Lung (tissue), 12 donors: ENCODE results near the gene GDF7. TPM values are rescaled to one million over a fixed set of nuclear protein-coding genes. Genes with fewer than 3 reads are reported as not detected.
A peak's percentile ranks its signal among the peaks of the same experiment; 100 is the strongest.

ENCODE experiments used
- ATAC-seq: fragments of 200-7000 bp; cut with Tn5 transposase; one replicate; pipeline ENCODE4 v1.9.1; 2020; ENCODE audit warnings: moderate number of reproducible peaks; ENCODE audit not compliant: insufficient read depth, low FRiP score
- DNase-seq, 3 donors: peaks; one replicate each; pipeline ENCODE4 v3.0.0-alpha.2; 2013 to 2017
- H3K27ac ChIP-seq, 2 donors: one replicate each; pipeline ENCODE4 v1.5.1; 2013; ENCODE audit warnings: mild to moderate bottlenecking in 2 of 2, moderate library complexity in 2 of 2, control low read depth in 1 of 2, inconsistent platforms in 1 of 2, low read depth in 1 of 2, low read length in 1 of 2
- H3K27me3 ChIP-seq, 3 donors: one replicate each; pipeline ENCODE4 v1.5.1; 2013; ENCODE audit warnings: low read length in 2 of 3; ENCODE audit not compliant: control insufficient read depth in 3 of 3, insufficient read depth in 3 of 3
- H3K36me3 ChIP-seq, 4 donors: one replicate each; pipeline ENCODE4 v1.5.1; 2013; ENCODE audit warnings: low read length in 4 of 4, mild to moderate bottlenecking in 1 of 4, moderate library complexity in 1 of 4; ENCODE audit not compliant: control insufficient read depth in 4 of 4, insufficient read depth in 4 of 4
- H3K4me1 ChIP-seq, 5 donors: one replicate each; pipeline ENCODE4 v1.5.1; 2013; ENCODE audit warnings: low read length in 5 of 5, mild to moderate bottlenecking in 2 of 5, moderate library complexity in 1 of 5; ENCODE audit not compliant: control insufficient read depth in 5 of 5, insufficient read depth in 5 of 5
- H3K4me3 ChIP-seq: one replicate; pipeline ENCODE4 v1.5.1; 2013; ENCODE audit warnings: mild to moderate bottlenecking, control low read depth, moderate library complexity
- H3K9ac ChIP-seq, 2 donors: one replicate each; pipeline ENCODE4 v1.5.1; 2013; ENCODE audit warnings: low read length in 2 of 2, control low read depth in 1 of 2; ENCODE audit not compliant: insufficient read depth in 1 of 2
- H3K9me3 ChIP-seq, 4 donors: one replicate each; pipeline ENCODE4 v1.5.1; 2013; ENCODE audit warnings: low read length in 3 of 4, mild to moderate bottlenecking in 1 of 4, moderate library complexity in 1 of 4; ENCODE audit not compliant: control insufficient read depth in 4 of 4, insufficient read depth in 3 of 4
- WGBS, 2 donors: extraction: QIAGEN DNeasy Blood & Tissue Kit; methylation state at CpG; one replicate each; pipeline ENCODE4 v1.1.7; 2013; 5-methylcytosine and 5-hydroxymethylcytosine counted together
- polyA plus RNA-seq, 2 donors: library from polyadenylated mRNA; stranded (reverse); fragments of 200-250 nt; gene quantifications; one replicate each; pipeline ENCODE4 v1.2.1, GENCODE V29; 2013
- total RNA-seq, 2 donors: library from RNA; depleted of rRNA in 1 of 2; stranded (reverse); fragments of >200 nt in 1 of 2; gene quantifications; one replicate each; pipeline ENCODE4 v1.2.1, GENCODE V29; 2014 to 2021
- TF ChIP-seq, protein P1 (sequence below): IDR thresholded peaks from 2 replicates; pipeline ENCODE4 v1.5.1; 2012; ENCODE audit warnings: mild to moderate bottlenecking; ENCODE audit errors: control extremely low read depth, extremely low read depth
- donor health status: control.
- donor health status: control.
- donor health status: Bipolar disorder and iron deficiency.
- donor health status: healthy.
- donor health status: DM: yes; HTN: yes; CAD: no.

GDF7 gene
- total and polyA plus RNA-seq, 4 donors = 0.10 to 0.54 (median 0.31) TPM

DNA sequence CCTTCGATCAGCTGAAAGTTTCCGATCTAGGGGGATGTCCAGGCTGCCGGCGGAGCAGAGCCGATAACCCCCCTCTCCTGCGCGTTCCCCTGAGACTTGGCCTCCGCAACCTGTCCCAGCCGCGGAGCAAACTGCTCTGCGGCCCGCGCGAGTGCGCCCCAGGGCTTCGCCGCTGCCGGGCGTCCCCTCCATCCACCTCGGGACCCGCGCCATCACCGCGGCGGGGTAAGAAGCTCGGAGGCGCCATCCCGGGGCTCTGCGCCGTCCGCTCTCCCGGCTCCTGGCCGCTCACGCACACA is 990 bp upstream of the GDF7 start:
- ATAC-seq (no peak), DNase-seq (no peak)
- Histone ChIP-seq H3K9ac (no peak overlapping the region), H3K4me3 (no peak overlapping the region), H3K4me1 (peaks cover 0 to 16% (median 5%) of the 10 kb centered on the region in 5 donors), H3K27ac (no peak overlapping the region), H3K9me3 (peaks cover 0 to under 1% (median 0%) of the 10 kb centered on the region in 4 donors), H3K36me3 (no peaks in the 10 kb centered on the region), H3K27me3 (peaks cover 4 to 83% (median 82%) of the 10 kb centered on the region in 3 donors)
- TF ChIP-seq, protein P1, sequence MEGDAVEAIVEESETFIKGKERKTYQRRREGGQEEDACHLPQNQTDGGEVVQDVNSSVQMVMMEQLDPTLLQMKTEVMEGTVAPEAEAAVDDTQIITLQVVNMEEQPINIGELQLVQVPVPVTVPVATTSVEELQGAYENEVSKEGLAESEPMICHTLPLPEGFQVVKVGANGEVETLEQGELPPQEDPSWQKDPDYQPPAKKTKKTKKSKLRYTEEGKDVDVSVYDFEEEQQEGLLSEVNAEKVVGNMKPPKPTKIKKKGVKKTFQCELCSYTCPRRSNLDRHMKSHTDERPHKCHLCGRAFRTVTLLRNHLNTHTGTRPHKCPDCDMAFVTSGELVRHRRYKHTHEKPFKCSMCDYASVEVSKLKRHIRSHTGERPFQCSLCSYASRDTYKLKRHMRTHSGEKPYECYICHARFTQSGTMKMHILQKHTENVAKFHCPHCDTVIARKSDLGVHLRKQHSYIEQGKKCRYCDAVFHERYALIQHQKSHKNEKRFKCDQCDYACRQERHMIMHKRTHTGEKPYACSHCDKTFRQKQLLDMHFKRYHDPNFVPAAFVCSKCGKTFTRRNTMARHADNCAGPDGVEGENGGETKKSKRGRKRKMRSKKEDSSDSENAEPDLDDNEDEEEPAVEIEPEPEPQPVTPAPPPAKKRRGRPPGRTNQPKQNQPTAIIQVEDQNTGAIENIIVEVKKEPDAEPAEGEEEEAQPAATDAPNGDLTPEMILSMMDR = no peak
- WGBS, 2 donors = 1 to 2% methylated on average over 34 of the region's 34 CpGs

DNA sequence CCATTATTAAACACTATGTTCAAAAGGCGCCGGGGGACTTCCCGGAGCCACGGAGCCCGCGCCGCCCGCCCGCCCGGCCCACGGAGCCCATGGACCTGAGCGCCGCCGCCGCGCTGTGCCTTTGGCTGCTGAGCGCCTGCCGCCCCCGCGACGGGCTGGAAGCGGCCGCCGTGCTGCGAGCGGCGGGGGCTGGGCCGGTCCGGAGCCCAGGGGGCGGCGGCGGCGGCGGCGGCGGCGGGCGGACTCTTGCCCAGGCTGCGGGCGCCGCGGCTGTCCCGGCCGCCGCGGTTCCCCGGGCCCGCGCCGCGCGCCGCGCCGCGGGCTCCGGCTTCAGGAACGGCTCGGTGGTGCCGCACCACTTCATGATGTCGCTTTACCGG is 197 bp downstream of the GDF7 start:
- peaks cover 0 to 2% (median 0%) of the 10 kb centered on the region in 4 donors for H3K9me3 ChIP-seq
- peak overlapping the region; percentile 10 for H3K4me3 ChIP-seq
- TF ChIP-seq, protein P1 = no peak
- no peak overlapping the region for H3K9ac ChIP-seq
- DNase-seq (no peak), ATAC-seq (no peak)
- no peaks in the 10 kb centered on the region for H3K36me3 ChIP-seq
- peaks cover 0 to 17% (median 6%) of the 10 kb centered on the region in 5 donors for H3K4me1 ChIP-seq
- 1% methylated on average over 28 to 62 of the region's 62 CpGs for WGBS, 2 donors
- peaks cover 4 to 86% (median 82%) of the 10 kb centered on the region in 3 donors for H3K27me3 ChIP-seq
- H3K27ac ChIP-seq = no peak overlapping the region

DNA sequence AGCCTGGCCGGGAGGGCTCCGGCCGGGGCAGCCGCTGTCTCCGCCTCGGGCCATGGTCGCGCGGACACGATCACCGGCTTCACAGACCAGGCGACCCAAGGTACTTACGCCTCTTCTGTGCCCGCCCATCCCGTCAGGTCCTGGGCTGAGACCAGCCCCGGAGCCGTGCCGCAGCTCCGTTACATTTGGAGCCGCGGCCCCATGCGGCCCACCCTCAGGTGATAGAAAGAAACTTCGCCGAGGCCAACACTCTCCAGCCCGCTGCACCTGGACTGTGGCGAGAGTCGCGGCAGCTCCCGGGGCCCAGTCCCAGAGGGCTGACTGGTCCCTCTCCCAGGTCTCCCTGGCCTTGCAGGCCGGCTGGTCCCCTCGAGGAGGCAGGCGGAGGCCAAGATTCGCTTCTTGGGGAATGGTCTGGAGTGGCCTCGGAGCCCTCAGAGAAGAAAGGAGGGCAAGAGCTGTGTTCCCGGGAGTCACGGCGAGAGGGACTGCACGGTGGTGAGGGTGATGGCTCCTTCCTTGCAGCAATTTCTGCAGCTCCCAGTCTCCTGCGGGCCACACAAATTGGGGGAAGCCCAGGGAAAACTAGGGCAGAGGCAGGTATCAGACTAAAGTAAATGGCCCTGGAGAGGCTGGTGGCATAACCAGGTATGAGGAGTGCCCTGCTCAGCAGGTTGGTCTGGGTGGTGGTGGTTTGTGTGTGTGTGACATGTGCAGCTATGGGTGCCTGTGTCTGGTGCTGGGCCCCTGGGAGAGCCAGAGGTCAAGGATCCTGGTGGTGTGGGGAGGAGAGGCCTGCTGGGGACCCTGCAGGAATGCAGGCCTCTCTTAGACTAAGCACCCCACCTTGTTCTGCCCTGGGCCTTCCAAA is 822 bp downstream of the GDF7 start:
- 23 to 31% methylated on average over 33 to 39 of the region's 39 CpGs for WGBS, 2 donors
- no peak overlapping the region for H3K9ac ChIP-seq
- peaks cover 0 to 86% (median 82%) of the 10 kb centered on the region in 3 donors for H3K27me3 ChIP-seq
- H3K27ac ChIP-seq = no peak overlapping the region
- H3K4me1 ChIP-seq = peaks cover 0 to 20% (median 10%) of the 10 kb centered on the region in 5 donors
- DNase-seq (peak in 1 of 3 donors; percentile 61), ATAC-seq (no peak)
- TF ChIP-seq, protein P1 = no peak
- H3K36me3 ChIP-seq = no peaks in the 10 kb centered on the region
- peak overlapping the region; percentile 10 for H3K4me3 ChIP-seq
- H3K9me3 ChIP-seq = peaks cover 0 to 2% (median 0%) of the 10 kb centered on the region in 4 donors
